Left lobe of liver (tissue), 2 donors: ENCODE results near the gene FZD4. TPM values are rescaled to one million over a fixed set of nuclear protein-coding genes. Genes with fewer than 3 reads are reported as not detected.
"Not testable (repeated sequence)": the region's sequence is repeated elsewhere in the genome, so short reads cannot be mapped to it uniquely, and the experiment has no call there.

Experiments
- ATAC-seq: fragments of 200-7000 bp; cut with Tn5 transposase; one replicate; pipeline ENCODE4 v1.9.1; 2020; ENCODE audit warnings: mild to moderate bottlenecking, moderate library complexity
- DNase-seq: peaks from one replicate; pipeline ENCODE4 v3.0.0-alpha.2; 2020; ENCODE audit warnings: low spot score
- total RNA-seq: library from RNA; stranded (reverse); gene quantifications from one replicate; pipeline ENCODE4 v1.2.1, GENCODE V29; 2021
- donor health status: DM: no; HTN: no; CAD: no; lungs with moderate emphysema.
- donor health status: DM: no; HTN: yes; CAD: no.

FZD4 gene
- 15.8 TPM for total RNA-seq

DNA sequence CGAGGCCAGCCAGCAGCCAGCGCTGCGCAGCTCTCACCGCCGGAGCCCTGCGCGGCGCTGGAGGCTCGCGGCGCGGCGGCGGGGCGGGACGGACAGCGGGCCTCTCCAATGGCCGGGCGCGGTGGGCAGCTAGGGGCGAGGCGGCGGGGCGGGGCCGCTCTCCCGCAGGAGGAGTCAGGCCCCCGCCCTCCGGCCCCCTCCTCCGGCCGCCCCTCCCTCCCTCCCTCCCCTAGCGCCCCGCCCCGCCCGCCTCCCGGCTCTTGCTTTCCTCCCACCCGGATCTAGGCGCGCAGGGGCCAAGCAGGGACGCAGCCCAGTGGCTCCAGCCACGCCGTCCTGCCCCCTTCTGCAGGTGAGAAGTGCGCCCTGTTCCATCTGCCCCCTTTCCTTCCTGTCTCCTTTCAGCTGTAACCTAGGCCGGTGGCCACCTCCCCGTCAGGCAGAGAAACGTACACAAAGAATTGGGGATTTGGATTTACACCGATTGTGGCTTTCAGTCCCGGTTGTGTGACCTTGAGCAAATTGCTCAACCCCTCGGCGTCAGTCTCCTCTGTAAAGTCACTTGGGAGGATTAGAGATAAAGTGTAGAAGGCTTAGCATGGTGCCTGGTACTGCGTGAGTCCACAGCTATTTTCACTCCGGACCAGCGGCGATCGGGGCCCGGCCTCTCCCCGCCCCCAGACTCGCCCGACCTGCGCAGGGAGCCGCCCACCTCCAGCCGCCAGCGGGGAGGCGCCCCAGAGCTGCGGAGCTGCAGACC, at the start of gene FZD4:
Gene FZD4, minus strand, starts transcription at position 35 of the 760 bp plus-strand sequence. CDS start 310 bp downstream, outside the sequence.
- DNase-seq, result peak; percentile 94

DNA sequence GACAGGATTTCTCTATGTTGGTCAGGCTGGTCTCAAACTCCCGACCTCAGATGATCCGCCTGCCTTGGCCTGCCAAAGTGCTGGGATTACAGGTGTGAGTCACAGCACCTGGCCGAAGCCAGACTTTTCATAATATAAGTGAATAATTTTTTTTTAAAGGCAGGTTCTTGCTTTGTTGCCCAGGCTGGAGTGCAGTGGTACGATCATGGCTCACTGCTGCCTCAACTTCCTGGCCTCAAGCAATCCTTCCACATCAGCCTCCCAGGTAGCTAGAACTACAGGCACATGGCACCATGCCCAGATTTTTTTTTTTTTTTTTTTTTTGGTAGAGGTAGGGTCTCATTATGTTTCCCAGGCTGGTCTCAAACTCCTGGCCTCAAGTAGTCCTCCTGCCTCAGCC, 49.1 kb upstream of the FZD4 start:
- not testable (repeated sequence) for ATAC-seq, DNase-seq

More for the DNA sequence above, at the start of gene FZD4:
- ATAC-seq, result peak; percentile 89

DNA sequence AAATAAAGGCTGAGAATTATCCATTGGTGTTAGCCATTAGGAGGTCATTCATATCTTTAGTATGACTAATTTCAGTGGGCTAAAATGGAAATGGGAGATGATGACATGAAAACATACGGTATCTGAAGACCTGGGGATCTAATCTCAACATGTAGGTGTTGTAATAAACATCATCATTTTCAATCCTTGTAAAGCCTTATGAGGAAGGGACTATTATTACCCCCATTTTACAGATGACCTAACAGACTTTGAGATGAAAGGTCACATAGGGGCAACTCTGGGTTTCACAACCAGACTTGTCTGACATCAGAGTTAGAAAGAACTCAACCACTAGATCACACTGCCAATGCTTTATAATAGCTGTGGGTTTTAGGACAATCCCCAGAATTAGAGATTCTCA, 47.7 kb upstream of the FZD4 start:
- ATAC-seq, result no peak
- DNase-seq, result no peak

DNA sequence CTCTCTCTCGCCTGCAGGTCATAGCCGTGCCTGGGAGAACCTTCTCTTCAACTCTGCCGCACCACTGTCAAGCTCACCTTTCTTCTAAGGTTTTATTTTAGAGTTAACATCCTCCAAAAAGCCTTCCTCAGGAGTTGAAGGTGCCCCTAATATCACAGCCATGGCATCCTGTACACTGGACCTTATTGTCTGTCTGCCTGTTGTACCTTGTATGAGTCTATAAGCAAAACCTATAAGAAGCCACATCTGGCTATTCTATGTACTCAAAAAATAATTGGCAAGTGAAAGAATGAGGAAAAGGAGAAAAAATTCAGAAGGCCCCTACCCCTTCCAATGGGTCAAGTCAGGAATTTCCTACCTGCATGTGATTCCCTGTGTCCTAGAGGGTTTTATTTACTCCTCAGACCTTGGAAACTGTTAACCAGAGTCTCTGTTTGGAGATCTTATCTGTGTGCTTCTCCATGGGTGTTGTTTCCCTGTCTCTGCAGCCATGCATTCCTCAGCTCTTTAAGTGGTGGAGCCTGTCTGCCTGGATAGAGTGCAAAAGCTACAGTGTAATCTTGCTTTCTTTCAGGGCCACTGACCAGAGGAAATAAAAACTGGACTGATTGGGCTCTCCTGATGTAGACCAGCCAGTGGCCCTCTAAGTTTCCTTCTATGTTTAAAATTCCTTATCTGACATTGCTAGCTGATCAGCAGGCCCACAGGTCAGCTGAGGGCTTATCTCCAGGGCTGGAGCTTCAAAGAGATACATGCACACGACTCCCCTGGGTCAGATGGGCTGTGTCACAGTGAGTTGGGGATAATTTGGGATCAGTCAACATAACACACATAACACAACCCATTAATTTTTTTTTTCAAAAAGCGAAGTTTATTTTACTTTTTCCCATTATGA, 44.9 kb upstream of the FZD4 start:
- ATAC-seq (peak; percentile 20), DNase-seq (no peak)

DNA sequence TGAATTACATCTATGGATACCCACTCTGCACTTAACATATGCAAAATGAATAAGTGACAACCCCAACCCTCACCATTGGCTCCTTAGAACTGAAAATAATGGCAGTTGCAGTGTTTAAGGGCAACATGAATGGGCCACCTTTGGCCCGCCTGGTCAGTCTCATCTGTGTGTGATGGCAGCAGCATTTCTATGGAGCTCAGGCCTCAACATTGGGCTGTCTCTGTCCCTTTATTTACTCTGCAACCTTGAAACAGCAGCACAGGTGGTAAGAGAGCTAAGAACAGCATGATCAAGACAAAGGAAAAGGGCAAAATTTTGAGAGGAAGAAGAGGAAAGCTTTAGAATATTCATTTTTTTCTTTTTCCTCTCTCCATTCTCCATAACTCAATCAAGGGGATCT, 44.2 kb upstream of the FZD4 start:
- ATAC-seq (no peak), DNase-seq (no peak)

DNA sequence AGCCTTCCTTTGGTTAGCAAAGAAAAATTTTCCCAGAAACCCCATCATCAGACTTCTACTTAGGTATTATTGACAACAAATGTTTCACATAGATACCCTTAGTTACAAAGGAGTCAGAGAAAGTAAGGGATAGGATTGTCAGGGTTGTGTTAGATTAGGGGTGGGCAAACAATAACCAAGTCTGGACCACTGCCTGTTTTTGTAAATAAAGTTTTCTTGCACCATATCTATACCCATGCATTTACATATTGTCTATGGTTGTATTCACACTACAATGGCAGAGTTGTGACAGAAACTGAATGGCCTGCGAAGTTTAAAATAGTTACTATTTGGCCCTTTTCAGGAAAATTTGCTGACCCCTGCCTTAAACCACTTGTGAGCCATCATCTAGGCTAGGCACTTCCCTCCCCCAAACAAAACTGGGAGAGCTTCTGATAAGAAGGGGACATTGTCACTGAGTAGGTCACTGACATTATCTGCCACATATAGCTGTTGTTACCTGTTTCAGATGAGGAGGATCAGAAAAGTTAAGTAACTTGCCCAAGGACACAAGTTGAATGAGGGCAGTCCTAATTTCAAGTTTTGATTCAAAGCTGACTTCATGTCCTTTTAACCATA, 41.9 kb upstream of the FZD4 start:
- DNase-seq (no peak), ATAC-seq (no peak)

DNA sequence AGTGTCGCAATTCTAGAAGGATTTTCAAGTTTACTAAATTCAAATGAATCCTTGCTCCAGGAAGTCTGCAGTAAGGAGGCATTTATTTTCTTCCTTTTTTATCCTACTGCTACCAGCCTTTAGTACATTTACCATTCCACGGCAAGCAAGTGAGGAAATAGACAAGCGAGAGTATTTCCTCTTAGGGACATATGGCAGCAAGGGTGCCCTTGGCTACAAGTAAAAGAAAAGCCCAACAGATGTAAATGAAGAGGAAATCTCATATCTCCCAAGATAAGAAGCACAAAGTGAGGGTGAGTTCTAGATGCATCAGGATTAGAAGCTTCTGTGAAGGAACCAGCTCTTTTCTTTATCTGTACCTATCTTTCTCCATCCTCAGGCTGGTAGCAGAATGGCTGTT, 37.8 kb upstream of the FZD4 start:
- ATAC-seq, result no peak

DNA sequence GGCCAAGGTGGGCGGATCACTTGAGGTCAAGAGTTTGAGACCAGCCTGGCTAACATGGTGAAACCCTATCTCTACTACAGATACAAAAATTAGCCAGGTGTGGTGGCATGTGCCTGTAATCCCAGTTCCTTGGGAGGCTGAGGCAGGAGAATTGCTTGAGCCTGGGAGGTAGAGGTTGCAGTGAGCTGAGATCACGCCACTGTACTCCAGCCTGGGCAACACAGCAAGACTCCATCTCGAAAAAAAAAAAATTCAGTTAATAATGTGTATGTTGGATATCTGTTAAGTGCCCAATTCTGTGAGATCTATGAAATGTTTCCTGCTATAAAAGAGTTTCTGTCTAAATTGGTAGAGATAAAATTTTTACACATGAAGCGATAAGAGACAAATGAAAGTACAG, 37.1 kb upstream of the FZD4 start:
- not testable (repeated sequence) for DNase-seq, ATAC-seq

More for the DNA sequence above, 37.8 kb upstream of the FZD4 start:
- DNase-seq, result no peak

DNA sequence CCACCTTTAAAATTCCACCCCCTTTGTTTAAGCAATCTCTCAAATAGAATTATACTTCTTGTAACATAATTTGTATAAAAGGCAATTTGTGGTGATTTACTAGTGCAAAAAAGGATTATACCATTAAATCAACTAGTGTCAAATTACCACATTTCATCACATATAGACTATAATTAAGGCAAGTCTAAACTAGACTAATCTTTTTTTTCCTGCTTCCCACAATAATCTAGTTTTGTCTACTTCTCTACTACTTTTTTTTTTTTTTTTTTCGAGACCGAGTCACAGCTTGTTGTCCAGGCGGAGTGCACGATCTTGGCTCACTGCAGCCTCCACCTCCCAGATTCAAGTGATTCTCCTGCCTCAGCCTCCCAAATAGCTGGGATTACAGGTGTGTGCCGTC, 36.1 kb upstream of the FZD4 start:
- no peak for DNase-seq

DNA sequence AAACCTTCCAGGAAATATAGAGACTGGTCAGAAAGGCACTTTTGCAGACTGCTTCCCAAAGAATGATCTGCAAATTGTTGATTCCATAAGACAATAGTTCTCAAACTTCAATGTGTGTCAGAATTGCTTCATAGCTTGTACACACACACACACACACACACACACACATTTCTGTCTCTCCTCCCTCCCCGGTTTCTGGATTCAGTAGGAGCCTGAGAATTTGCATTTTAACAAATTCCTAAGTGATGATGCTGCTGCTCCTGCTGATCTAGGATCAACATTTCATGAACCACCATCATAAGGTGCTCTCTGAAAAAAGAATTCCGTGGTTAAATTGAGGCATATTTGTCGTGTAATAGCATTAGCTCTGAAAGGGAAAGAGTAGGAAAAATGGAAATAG, 35.3 kb upstream of the FZD4 start:
- ATAC-seq (no peak), DNase-seq (no peak)

More for the DNA sequence above, 36.1 kb upstream of the FZD4 start:
- no peak for ATAC-seq

DNA sequence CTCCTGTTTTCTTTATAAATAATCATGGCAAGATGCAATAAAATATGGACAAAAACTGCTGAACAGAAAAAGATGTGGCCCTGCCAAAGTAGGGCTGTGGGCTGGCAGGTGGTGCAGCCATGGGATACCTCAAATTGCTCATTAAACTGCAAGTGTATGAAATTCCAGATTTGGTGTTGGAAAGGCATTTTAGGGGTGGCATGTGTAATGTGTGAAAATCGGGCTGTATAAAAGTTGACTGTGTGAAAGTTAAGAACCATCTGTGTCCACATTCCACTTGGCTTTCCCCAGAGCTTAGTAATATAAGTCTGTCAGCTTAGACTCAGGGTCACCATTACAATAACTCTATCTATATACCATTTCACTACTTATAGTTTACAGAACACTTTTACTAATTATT, 34.8 kb upstream of the FZD4 start:
- DNase-seq (no peak), ATAC-seq (no peak)

DNA sequence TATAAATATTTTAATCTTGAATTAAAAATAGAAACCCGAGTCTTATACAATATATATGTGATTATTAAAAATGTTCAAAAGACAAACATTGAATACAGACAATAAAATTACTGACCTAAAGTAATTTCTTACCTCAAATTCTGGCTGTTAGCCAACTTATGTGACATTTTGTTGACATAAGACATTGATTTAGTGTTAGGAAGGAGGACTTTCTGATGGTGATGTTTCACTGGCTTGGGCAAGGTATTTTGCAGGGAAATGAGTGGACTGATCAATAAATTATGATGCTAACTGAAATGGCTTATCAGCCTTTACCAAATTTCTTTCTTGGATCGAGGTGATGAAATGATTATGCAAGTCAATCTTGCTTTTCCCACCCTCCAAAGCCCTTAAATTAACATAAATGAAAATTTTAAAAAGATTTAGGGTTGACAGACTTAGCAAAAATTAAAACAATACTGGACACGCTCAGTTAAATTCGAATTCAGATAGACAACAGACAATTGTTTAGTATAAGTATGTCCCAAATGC, 33.2 kb upstream of the FZD4 start:
- DNase-seq (no peak), ATAC-seq (no peak)

DNA sequence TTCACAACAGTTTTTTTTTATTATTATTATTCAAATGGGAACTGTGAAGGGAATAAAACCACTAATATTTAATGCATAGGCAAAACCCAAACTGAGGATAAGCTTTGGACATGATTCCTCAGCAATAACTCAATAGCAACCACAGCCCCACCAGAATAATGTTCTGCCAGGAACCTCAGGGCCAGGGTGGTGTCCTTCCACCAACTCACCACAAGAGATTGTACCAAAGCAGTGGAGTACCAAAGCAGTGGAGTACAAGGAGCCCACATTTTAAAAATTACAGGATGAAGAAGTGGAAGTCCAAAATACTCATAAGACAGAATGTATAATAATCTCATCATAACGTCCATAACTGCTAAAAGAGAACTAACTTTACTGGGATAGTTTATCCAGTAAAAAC, 32.5 kb upstream of the FZD4 start:
- ATAC-seq (no peak), DNase-seq (no peak)

DNA sequence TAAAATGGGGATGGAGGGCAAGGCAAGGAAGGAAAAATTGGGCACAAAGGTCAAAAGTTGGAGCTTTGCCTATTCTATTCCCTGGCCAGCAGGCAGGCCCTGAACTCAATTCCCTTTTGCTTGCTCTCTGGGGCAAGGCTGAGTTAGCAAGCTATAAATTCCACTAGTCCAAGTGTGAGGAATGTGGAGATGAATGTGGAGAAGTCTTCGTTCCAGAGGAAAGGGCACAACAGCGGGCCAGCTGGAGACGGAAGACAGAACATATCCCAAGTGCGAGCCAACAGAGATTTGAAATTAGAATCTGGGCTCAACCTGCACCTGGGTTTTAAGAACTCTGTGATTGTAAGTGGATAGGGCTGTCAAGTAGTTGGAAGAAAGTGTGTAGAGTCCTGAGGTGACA, 29.5 kb upstream of the FZD4 start:
- ATAC-seq, result no peak
- DNase-seq, result no peak

DNA sequence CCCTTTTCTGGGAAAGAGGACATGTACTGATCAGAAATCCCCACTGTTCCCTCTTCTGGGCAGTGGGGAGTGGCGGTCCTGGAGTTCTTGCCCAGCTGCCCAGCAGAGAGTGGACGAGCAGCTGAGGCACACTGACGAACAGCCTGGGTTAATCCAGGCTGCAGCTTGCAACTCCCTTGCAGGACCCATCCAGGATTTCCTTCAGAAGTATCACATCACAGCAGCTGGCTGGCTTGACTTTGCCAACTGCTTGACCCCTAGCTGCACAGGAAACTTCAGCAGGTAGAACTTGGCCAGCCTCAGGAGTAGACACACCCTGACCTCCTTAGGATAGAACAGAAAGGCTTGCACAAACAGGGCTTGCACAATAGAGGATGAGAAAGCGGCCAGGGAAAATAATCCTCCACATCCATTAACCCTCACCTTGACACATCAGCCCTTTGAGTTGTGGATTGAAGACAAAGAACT, 27.9 kb upstream of the FZD4 start:
- DNase-seq, result peak; percentile 61
- peak; percentile 69 for ATAC-seq

DNA sequence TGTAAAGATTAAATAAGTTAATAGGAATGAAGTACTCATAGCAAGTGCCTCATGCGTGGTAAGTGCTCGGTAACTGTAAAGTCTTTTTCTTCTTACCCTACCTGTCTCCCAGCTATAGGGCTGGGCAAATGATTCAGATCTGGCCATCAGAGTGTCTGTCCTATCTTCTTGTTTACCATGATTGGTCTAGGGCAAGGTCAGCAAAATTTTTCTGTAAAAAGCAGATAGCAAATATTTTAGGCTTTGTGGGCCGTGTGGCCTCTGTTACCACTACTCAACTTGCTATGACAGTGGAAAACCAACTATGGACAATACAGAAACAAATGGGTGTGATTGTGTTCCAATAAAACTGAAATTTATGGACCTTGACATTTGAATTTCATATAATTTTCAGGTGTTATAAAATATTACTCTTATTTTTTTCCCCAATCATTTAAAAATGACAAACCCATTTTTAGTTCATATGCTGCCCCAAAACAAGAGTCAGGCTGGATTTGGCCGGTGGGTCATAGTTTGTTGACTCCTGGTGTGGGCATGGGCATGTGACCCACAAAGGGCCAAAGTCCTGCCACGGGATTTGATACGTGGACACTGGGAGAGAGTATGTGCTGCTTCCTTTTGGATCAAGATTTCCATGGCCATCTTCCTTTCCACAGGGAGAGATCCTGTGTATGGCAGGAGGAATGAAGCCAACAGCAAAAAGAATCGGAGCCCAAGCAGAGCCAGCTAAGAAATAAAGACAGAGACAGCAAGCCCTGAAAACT, 26.8 kb upstream of the FZD4 start:
- ATAC-seq, result peak; percentile 78
- DNase-seq, result peak; percentile 84

DNA sequence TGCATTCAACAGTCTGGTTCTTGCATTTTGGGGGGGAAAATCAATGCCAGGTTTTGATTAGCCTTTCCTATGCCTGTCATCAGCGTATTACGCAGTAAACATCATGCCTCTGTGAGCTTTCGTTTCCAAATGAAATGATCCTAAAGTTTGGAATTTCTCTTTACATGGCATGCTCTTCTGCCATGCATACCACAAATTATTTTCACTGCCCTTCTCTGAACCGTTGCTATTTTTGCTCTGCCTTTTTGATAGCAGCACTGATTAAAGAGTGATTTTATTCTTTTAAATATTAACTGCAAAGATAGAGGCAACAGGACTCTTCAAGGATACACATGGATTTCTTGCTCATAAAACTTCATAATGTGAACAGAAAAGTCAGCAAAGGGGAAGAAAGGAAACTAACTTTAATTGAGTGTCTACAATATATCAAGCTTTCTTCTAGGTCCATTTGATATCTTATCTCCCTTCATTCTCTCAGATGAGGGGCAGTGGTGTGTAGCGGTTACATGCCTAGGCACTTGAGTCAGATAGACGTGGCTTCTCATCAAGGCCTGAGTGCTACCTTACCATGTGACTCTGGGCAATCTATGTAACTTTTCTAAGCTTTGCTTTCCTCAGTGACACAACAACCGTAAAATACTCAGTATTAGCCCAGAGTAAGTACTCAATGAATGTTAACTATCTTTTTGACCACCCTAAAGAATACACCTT, 25.0 kb upstream of the FZD4 start:
- no peak for DNase-seq

DNA sequence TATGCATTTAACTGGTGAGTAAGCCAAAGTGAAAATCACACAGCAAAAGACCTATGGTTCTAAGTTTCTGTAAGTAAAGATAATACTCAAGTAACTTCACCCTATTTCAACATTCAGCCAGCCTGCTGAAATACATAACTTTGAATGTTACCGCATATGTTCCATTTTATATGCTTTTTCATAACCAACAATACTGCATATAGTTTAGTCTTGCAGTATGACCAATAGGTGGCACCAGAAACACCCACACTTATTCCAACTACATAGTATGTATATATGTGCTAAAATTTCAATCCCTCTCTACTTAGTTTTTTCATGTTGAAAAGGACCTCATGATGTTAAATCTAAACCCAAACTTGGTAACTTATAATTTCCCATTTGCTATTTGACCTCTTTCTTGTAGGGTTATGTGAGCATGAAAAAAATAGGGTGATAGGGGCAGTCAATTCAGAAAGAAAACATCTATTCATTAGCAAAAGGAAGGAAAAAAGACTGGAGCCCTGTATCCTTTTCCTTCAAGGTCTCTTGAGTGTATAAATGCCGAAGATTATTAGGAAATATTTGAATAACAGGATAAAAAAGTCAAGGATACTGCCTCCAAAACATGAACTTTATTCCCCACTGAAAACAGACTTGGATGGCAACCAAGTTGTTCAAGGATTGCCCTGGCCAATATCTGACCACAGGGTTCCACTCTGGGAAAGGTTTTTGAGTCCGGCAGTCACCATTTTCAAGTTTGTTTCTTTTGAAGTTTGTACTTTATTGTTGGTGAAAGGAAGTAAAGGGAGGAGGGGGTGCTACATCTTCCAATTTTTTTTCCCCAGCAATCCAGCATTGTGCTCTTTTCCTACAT, 23.8 kb upstream of the FZD4 start:
- DNase-seq (no peak), ATAC-seq (peak; percentile 59)

More for the DNA sequence above, 25.0 kb upstream of the FZD4 start:
- ATAC-seq, result no peak

DNA sequence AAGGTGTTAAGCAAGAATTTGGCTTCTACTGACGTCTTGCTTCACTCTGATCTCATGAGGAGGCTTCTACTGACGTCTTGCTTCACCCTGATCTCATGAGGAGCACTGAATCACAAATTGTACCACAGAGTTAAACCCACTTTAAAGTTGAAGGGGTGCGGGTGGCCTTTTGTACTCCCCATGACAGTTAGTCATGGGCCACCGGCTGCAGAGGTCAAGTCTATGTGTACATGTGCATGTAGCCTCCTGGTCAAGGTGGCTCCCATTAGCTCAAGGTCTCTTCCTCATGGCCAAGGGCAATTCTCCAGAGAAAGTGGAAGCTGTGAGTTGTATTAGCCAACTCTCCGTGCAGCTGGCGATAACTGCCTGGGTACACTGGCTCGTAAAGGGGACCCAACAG, 23.1 kb upstream of the FZD4 start:
- no peak for DNase-seq
- no peak for ATAC-seq
